ENCODE results near the gene DBNDD1. TPM values are rescaled to one million over a fixed set of nuclear protein-coding genes. Genes with fewer than 3 reads are reported as not detected.
"Not testable (repeated sequence)": the region's sequence is repeated elsewhere in the genome, so short reads cannot be mapped to it uniquely, and the experiment has no call there.

Gene DBNDD1
- total RNA-seq, 6 experiments from 2014 or later: 1.9 to 2.6 (median 2.1) TPM

DNA sequence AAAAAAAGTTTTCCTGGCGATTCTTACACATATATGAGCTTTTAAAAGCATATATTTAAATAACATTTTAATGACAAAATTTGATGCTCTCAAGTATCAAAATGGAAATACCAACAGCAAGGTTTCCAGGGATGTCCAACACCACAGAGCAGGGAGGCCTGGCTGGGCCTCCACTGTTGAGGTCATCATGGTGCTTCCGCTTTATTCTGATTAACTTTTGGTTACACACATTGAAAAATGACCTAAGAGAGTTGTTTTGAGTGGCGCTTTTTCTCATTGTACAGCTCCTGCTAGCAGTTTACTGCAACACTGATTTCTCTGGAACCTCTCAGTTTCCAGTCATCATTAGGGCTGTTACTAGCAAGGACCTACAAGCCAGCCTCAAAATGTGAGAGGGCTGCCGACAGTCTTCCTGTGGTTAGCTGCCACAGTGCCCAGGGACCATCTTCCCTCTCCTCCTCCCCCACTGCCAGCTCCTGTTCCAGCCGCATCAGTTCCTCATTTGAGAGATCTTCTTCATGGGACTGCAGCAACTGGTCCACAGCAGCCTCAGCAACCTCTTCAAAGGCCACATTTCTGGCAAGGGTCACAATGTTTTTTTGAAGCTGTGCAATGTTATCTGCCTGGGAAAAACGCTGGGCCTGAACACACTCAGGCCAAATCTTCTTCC lies 49.4 kb downstream of the DBNDD1 start:
- Mint-ChIP-seq H3K4me1 (ENCODE audit: low read depth) (peaks cover 12% of the 10 kb centered on the region), H3K4me3 (no peak overlapping the region)

DNA sequence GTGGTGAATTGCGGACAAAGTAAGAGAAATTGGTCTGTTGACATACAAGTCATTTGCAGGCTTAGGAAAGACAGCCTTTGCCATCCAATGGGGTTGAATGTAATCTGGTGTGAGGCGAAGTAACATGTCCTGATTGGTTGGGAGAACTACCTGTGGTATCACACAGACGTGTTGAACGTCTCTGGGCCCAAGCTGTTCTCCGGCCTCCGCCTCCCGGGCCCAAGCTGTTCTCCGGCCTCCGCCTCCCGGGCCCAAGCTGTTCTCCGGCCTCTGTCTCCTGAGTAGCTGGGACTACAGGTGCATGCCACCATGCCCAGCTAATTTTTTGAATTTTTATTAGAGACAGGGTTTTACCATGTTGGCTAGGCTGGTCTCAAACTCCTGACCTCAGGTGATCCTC lies 51.2 kb downstream of the DBNDD1 start:
- peaks cover 13% of the 10 kb centered on the region for H3K9me3 Mint-ChIP-seq
- not testable (repeated sequence) for H3K27me3 Mint-ChIP-seq (ENCODE audit: insufficient read depth); H3K4me1 Mint-ChIP-seq (ENCODE audit: low read depth); DNase-seq; H3K27ac Mint-ChIP-seq; H3K4me3 Mint-ChIP-seq; H3K36me3 Mint-ChIP-seq (ENCODE audit: low read depth)

More for the DNA sequence above, 49.4 kb downstream of the DBNDD1 start:
- Mint-ChIP-seq H3K27ac (no peak overlapping the region), H3K36me3 (ENCODE audit: low read depth) (peaks cover 7% of the 10 kb centered on the region; the same call in 1 of the 2 replicates), H3K9me3 (peaks cover 13% of the 10 kb centered on the region), H3K27me3 (ENCODE audit: insufficient read depth) (no peaks in the 10 kb centered on the region)
- TF ChIP-seq, protein P1, sequence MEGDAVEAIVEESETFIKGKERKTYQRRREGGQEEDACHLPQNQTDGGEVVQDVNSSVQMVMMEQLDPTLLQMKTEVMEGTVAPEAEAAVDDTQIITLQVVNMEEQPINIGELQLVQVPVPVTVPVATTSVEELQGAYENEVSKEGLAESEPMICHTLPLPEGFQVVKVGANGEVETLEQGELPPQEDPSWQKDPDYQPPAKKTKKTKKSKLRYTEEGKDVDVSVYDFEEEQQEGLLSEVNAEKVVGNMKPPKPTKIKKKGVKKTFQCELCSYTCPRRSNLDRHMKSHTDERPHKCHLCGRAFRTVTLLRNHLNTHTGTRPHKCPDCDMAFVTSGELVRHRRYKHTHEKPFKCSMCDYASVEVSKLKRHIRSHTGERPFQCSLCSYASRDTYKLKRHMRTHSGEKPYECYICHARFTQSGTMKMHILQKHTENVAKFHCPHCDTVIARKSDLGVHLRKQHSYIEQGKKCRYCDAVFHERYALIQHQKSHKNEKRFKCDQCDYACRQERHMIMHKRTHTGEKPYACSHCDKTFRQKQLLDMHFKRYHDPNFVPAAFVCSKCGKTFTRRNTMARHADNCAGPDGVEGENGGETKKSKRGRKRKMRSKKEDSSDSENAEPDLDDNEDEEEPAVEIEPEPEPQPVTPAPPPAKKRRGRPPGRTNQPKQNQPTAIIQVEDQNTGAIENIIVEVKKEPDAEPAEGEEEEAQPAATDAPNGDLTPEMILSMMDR (IDR thresholded peaks at IDR 0.05): no peak
- DNase-seq: no peak

GRCh38 chr16:89967436-89967835 lies 51.8 kb downstream of the DBNDD1 start:
- H3K4me1 Mint-ChIP-seq (ENCODE audit: low read depth); H3K36me3 Mint-ChIP-seq (ENCODE audit: low read depth); H3K27ac Mint-ChIP-seq; H3K4me3 Mint-ChIP-seq; DNase-seq; H3K27me3 Mint-ChIP-seq (ENCODE audit: insufficient read depth): not testable (repeated sequence)
- peaks cover 13% of the 10 kb centered on the region for H3K9me3 Mint-ChIP-seq

DNA sequence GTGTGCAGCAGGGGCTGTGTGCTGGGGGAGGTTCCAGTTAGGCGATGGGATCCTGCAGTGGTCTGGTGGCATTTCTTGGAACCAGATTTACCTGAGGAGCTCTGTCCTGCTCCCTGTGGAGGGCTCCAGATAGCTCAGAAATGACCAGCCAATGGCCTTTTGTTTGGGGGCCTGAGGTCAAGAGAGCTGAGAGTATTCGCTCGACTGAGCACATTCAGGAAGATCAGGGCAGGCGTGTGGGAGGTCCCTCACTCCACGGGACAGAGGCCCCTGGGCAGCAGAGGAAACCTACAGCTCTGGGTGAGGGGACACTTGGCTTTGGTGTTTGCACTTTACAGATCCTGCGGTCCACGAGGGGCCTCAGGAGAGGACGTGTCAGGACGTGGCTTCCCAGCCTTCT lies 52.5 kb downstream of the DBNDD1 start:
- no peaks in the 10 kb centered on the region; the same call in 1 of the 2 replicates for H3K27me3 Mint-ChIP-seq (ENCODE audit: insufficient read depth)
- peaks cover 11% of the 10 kb centered on the region for H3K9me3 Mint-ChIP-seq
- DNase-seq: no peak
- H3K4me3 Mint-ChIP-seq: no peak overlapping the region
- TF ChIP-seq, protein P1 (IDR thresholded peaks at IDR 0.05): no peak
- no peaks in the 10 kb centered on the region; the same call in 1 of the 2 replicates for H3K4me1 Mint-ChIP-seq (ENCODE audit: low read depth)
- no peak overlapping the region for H3K27ac Mint-ChIP-seq
- H3K36me3 Mint-ChIP-seq (ENCODE audit: low read depth): peaks cover 7% of the 10 kb centered on the region; the same call in 1 of the 2 replicates

- no peaks in the 10 kb centered on the region for H3K4me1 Mint-ChIP-seq (ENCODE audit: low read depth)
- no peaks in the 10 kb centered on the region for H3K9me3 Mint-ChIP-seq
- no peak for DNase-seq
- TF ChIP-seq, protein P1 (IDR thresholded peaks at IDR 0.05): no peak
- no peak overlapping the region for H3K27ac Mint-ChIP-seq
- H3K4me3 Mint-ChIP-seq: no peak overlapping the region
- H3K27me3 Mint-ChIP-seq (ENCODE audit: insufficient read depth): no peaks in the 10 kb centered on the region; the same call in 1 of the 2 replicates
- H3K36me3 Mint-ChIP-seq (ENCODE audit: low read depth): no peaks in the 10 kb centered on the region
Measured at GRCh38 chr16:89965447-89966225, 53.6 kb downstream of the DBNDD1 start.

DNA sequence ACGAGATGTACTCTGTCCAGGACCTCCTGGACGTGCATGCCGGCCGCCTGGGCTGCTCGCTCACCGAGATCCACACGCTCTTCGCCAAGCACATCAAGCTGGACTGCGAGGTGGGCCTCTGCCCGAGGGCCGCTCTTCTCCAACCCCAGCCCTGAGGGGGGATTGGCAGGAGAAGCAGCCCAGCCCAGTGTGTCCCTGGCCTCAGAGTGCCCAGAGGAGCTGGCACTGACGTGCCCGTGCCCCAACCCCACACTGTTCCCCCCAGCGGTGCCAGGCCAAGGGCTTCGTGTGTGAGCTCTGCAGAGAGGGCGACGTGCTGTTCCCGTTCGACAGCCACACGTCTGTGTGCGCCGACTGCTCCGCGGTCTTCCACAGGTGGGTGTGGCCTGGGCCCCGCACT lies 55.1 kb downstream of the DBNDD1 start:
- Mint-ChIP-seq H3K36me3 (ENCODE audit: low read depth) (peaks cover 5% of the 10 kb centered on the region; the same call in 1 of the 2 replicates), H3K27ac (no peak overlapping the region), H3K27me3 (ENCODE audit: insufficient read depth) (no peaks in the 10 kb centered on the region; the same call in 1 of the 2 replicates), H3K9me3 (no peaks in the 10 kb centered on the region), H3K4me3 (no peak overlapping the region), H3K4me1 (ENCODE audit: low read depth) (no peaks in the 10 kb centered on the region)
- TF ChIP-seq, protein P1 (IDR thresholded peaks at IDR 0.05): no peak
- no peak for DNase-seq

Measured in HFFc6 (cell line).